Mucosa of gallbladder (tissue), 1 donor: ENCODE data around the gene CELF2. TPM values are rescaled to one million over a fixed set of nuclear protein-coding genes. Genes with fewer than 3 reads are reported as not detected.

Experiments used
- DNase-seq: peaks from one replicate; pipeline ENCODE4 v3.0.0-alpha.2; 2020; ENCODE audit warnings: low spot score
- total RNA-seq: library from RNA; stranded (reverse); gene quantifications from one replicate; pipeline ENCODE4 v1.2.1, GENCODE V29; 2021
- donor health status: DM: no; HTN: no; CAD: no.

Gene CELF2
- total RNA-seq, 1 donor from 2014 or later, result 24.6 TPM

- no peak for DNase-seq
Observed at GRCh38 chr10:11325817-11326216, 308.1 kb downstream of the CELF2 start.

DNA sequence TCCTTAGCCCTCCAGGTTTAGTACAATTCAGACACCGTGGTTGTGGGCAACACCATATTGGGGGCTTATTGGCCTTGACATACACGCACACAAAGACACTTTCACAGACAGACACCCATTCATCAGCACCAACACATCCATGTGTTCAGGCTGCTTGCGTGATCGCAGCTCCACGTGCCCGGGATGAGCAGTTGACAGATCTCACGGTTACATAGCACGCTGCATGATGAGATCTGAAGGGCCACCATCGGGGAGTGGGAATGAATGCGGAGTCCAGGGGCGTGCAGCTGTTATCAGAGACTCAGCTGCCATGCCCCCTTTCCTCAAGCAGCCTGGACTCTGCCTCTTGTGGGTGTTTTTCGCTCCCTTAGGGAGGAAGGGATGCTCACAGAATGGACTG lies 308.6 kb downstream of the CELF2 start:
- DNase-seq, result no peak

GRCh38 chr10:11326913-11327616 lies 309.4 kb downstream of the CELF2 start:
- DNase-seq, result no peak

- no peak for DNase-seq
Observed at GRCh38 chr10:11328264-11329061, 310.8 kb downstream of the CELF2 start.

DNA sequence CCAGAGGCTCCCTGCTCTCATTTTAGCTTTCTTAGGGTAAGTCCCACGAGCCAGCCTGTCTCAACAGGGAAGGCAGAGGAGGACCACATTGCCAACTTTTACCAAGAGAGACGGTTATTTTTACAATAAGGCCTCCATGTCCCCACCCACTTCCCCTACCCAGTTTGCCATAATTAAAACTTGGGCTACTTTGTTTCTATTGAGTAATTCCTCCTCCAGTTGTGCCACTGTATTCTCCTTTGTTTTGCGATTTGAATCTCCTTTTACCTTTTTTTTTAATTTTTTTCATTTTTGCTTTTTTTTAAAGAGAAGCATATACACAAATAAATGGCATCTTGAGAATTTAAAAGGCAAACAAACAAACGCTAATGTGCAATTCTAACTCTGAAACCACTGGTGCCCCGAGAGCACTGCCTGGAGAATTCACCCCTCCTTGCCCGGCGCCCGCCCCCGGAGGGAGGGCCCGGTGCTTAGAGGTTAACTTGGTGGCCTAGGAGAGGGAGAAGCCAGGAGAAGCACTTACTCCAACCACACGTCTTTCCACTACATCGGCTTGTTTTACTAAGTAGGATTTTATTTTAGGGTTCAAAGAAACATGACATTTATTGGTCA lies 311.5 kb downstream of the CELF2 start:
- no peak for DNase-seq

GRCh38 chr10:11330383-11331045 lies 312.8 kb downstream of the CELF2 start:
- no peak for DNase-seq

DNA sequence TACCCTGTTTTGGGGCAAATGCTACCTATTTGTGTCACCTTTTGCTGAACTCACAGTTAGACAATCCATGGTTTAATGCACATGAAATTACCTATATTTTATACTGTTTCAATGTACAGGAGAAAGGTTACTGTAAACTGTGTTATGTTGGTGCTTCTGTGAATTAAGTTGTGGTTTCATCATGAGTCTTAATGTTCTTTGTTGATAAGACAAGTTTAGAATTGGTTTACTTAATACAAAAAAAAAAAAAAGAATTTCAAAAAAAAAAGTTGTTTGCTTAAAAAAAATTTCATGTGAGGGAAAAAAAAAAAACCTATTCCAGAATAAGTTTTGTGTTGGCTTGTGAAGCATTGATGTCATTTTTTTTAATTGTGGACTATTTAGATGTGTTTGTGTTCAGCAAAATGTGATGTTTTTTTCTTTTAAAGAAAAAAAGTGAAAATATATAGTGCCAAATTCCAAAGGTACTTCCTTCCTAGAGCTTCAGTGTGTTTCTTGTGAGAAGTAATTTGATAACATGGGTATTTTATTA lies 313.4 kb downstream of the CELF2 start:
- DNase-seq, result no peak

DNA sequence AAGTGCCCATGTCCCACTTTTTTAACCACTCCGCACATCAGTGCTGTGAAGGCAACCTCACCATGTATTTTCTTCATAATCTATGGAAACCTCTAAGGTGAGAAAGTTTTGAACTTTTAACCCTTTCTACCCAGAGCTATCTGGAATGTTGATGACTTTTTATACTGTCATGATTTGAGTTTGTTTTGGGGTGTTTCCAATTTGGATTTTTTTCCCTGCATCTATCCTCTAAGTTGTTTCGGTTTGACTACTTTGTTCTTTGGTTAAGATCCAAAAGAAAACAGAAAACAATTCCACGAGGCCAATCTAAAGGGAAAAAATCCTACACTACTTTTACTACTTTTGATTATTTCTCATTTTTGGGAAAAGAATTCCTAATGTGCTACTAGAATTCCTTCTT lies 314.1 kb downstream of the CELF2 start:
- DNase-seq, result no peak

DNA sequence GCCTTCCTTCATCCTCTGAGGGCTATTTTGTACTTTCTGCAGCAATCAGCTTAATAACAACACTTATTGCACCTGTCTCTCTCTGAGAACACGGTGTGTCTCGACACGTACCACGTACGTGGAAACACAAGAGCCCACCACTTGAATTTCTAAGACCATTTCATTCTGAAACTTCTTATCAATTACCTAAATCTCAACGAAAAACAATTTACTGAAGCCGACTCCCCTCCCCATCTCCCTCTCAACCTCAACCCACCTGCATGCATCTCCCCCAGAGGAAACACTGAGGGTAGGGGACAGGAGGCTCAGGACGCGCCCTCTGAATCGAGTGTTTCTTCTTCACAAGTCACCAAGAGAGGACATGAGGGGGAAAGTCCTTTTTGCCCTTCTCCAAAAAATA lies 315.2 kb downstream of the CELF2 start:
- no peak for DNase-seq

- DNase-seq, result no peak
Observed at GRCh38 chr10:11334436-11334835, 316.8 kb downstream of the CELF2 start.

DNA sequence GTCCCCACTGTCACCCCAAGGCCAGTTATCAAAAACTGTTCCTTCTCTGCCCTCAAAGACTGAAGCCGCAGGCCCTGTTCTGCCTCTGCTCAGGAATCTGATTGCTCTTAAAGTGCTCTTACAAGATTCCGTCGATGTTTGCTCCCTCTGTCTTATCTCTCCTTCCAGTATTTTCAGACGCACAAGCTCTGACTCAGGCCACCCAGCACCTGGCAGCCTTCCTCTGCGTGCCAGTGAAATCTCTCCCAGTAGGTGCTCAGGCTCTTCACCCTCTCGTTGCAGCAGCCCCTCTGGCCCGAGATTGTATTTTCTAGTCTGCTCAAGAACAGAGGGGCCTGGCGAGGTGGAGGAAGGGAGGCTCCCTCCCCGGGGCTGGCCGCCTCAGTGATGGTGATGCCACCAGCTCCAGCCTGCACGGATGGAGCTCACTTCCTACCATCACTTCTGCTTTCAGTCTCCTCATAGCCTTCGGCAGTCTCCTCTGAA lies 317.5 kb downstream of the CELF2 start:
- no peak for DNase-seq

DNA sequence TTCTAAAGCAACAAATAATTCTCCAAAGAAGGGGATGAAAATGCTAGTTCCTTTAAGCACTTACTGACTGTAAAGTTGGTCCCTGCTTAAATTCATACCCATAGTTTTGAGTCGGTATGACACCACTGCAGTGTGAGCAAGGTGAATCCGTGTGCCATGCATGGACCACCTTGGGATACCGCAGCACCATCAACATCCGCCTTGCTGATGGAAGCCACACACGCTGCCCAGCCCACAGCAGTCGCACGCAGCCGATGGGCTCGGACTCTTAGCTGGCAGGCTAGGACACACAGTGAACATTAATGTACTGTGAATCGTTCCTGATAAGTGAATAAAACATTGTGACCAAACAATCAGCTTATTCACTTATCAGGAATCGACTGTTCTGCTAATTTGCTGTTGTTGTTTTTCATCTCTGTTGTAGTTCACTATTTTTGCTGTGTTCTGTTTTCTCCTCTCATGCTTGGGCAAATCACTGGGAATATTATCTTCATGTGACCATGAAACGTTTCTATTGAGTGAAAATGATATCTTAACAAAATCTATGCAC lies 318.3 kb downstream of the CELF2 start:
- DNase-seq, result no peak

- DNase-seq, result no peak
Observed at GRCh38 chr10:11336722-11337162, 319.1 kb downstream of the CELF2 start.

DNA sequence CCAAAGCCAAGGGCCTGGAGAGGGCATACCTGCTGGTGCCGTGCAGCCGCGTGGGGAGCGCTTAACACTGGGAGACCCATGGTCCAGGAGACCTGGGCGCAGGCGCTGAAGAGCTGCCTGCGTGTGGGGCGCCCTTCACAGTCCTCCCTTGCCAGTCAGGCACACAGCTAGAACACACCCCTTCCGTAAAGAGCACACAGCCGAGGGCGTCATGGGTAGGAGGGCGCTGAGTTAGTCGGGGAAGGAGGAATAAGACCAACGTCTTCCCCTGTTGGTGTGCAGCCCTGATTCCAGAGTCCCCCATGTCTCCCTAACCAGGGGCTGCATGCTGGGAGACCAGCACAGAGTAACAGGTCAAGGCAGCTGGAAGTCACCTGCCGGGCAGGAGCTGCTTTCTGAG lies 319.8 kb downstream of the CELF2 start:
- DNase-seq, result no peak

DNA sequence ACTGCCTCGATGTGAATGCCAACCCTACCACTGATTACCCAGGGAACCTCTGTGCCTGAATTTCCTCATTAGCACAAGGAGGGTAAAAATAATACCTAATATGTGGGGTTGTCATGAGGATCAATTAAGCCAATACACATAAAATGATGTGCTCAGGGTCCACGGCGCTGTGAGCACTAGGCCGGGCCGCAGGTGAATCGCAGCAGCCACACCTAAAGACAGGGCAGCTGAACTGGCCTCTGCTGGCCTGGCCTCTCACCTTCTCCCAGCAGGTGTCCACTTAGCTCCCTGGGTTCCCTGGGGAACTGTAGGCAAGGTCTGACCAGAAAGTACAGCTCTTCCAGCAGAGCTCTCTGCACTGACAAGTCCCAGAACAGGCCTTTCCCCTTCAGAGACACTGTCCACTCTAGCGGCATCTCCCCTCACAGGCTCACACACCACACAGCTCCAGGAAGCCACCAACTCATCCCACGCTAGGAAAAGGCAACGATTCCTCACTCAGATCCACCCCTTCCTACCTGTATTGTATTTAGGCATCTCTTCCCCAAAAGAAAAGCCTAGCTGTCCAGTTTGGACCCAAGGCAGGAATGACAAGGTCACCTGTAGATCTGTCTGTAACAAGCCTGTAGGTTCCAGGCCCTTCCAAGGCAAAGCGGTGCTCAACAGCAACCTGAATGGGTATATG lies 320.6 kb downstream of the CELF2 start:
- DNase-seq, result no peak

DNA sequence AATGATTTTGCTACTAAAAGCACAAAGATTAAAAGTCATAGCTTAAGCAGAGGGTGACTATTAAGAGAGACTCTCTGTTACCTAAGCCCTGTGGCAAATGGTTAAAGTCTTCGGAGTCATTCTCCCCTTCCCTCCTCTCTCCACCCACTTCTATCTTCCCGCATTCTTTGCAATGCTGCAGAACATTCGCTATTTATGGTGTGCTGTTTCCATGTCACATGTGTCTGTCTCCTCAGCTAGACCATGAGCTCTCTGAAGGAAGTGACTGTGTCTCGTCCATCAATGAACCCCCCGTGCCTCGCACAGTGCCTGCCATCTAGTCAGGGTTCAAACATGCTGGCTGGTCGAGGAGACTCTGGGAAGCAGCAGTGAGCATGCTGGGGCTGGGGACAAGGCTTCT lies 321.3 kb downstream of the CELF2 start:
- no peak for DNase-seq

DNA sequence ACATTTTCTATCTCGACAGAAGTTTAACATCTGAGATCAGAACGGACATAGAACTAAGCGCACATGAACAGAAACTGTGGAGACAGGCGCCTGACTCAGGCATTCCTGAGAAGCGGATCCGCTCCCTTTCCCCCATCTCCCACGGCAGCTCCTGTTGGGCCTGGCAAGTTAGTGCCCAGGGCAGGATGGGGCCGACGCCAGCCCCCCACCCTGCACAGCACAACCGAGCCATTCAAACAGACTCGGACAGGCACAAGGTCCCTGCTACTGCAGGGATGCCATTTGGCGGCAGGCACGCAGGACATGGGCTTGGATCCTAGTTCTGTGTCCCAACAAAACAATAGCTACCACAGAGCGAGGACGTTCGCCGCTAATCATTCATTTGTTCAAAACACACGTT lies 322.0 kb downstream of the CELF2 start:
- DNase-seq, result no peak

DNA sequence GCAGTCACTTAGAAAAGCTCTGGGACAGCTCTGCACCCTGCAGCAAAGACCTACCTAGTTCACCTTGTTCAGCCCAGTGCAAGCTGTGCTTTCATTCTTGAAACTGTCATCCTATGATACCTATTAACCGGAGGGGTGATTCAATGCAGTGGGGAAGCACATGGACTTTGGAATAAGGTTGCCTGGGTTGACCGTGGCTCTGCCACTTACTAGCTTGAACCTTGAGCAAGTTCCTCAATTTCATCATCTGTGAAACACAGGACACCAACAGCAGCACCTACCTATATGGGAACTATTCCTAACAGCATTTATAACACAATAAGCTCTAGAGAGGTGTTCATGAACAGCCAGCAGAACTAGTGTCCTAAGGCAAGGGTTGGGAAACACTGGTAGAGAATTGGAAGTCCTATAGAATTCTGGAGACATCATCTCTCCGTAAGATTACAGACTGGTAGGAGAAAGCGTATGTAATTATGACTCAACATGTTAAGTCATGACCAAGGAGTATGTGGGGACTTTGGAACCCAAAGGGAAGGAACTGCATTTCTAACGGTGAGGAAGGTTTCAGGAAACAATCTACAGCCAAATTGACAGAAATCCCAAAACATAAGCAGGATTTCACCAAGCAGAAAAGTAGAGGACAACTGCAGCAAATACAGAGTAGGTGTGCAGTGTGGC lies 323.8 kb downstream of the CELF2 start:
- DNase-seq, result no peak

- no peak for DNase-seq
Observed at GRCh38 chr10:11344081-11344480, 326.4 kb downstream of the CELF2 start.

DNA sequence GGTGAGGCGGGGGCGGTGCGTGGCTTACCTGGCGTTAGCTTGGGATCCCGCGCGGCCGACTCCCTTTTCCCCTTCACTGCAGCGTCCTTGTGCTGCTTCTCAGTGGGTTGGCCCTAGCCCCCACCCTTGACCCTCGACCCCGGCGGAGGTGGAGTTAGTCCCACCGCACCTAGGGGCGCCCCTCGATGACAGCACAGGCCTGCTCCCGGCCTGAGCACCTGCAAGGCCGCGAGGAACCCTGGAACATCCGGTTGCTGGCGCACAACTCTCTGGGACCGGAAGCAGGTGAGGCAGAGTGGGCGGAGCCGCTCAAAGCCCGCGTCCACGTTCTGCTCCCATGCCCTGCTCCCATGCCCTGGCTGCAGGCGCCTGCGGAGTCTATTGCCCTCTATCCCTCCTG lies 326.9 kb downstream of the CELF2 start:
- DNase-seq, result no peak
